HG02981 (cell line): ENCODE results near the gene MDP1.
"Not testable (repeated sequence)": the region's sequence is repeated elsewhere in the genome, so short reads cannot be mapped to it uniquely, and the experiment has no call there.

ENCODE experiments used
- ATAC-seq: cut with Tn5 transposase; IDR thresholded peaks from one replicate; pipeline ENCODE4 v1.9.1; 2021; ENCODE audit warnings: mild to moderate bottlenecking, moderate library complexity; ENCODE audit not compliant: unreplicated experiment

The MDP1 gene

GRCh38 chr14:24251880-24252288 lies 36.0 kb upstream of the MDP1 start:
- no peak for ATAC-seq

- ATAC-seq, result no peak
These were observed 34.5 kb upstream of the MDP1 start for GRCh38 chr14:24250354-24250753.

GRCh38 chr14:24249230-24250021 lies 33.6 kb upstream of the MDP1 start:
- no peak for ATAC-seq

- no peak for ATAC-seq
These were observed 31.6 kb upstream of the MDP1 start for GRCh38 chr14:24247422-24247821.

GRCh38 chr14:24246765-24247212 lies 30.9 kb upstream of the MDP1 start:
- no peak for ATAC-seq

GRCh38 chr14:24245350-24245749 lies 29.5 kb upstream of the MDP1 start:
- ATAC-seq, result not testable (repeated sequence)

- ATAC-seq, result no peak
These were observed 27.5 kb upstream of the MDP1 start for GRCh38 chr14:24243336-24243836.

GRCh38 chr14:24241829-24242443 lies 26.1 kb upstream of the MDP1 start:
- ATAC-seq, result peak; percentile 80

- no peak for ATAC-seq
These were observed 24.4 kb upstream of the MDP1 start for GRCh38 chr14:24240110-24240918.

- no peak for ATAC-seq
These were observed 22.7 kb upstream of the MDP1 start for GRCh38 chr14:24238527-24239037.

- no peak for ATAC-seq
These were observed 22.3 kb upstream of the MDP1 start for GRCh38 chr14:24238123-24238522.

GRCh38 chr14:24237463-24237955 lies 21.6 kb upstream of the MDP1 start:
- no peak for ATAC-seq

- ATAC-seq, result no peak
These were observed 21.0 kb upstream of the MDP1 start for GRCh38 chr14:24236689-24237462.

GRCh38 chr14:24235804-24236688 lies 20.2 kb upstream of the MDP1 start:
- ATAC-seq, result no peak

- ATAC-seq, result no peak
These were observed 18.5 kb upstream of the MDP1 start for GRCh38 chr14:24234095-24235005.

GRCh38 chr14:24233538-24233866 lies 17.6 kb upstream of the MDP1 start:
- no peak for ATAC-seq

- ATAC-seq, result peak; percentile 50
These were observed 17.0 kb upstream of the MDP1 start, which contains the start of gene GMPR2 for GRCh38 chr14:24232645-24233537. TSS of gene GMPR2 (plus strand) at chr14:24232929. CDS start at chr14:24233254, 325 bp downstream.
